ENCODE data around the gene INAVA.

INAVA gene

DNA sequence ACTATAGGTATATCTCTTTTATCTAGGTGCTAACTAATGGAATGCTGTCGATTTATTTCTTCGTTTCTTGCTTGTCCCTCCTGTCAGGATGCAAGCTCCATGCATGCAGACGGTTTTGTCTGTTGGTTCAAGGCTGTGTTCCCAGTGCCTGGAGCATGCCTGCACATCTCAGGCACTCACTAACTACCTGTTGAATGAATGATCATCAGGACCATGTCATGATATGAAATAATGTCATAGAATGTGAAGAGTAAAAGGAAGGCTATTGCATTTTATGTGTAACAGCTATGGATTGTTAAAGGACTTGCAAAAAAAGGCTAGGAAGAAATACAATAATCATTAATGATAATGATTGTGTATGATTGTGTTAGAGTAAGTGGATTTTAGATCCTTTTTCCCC is 17.7 kb upstream of the INAVA start:
- no peak for DNase-seq

- DNase-seq = peak in 1 of 6 experiments; percentile 21
Measured at GRCh38 chr1:200877839-200878551, 16.7 kb upstream of the INAVA start.

DNA sequence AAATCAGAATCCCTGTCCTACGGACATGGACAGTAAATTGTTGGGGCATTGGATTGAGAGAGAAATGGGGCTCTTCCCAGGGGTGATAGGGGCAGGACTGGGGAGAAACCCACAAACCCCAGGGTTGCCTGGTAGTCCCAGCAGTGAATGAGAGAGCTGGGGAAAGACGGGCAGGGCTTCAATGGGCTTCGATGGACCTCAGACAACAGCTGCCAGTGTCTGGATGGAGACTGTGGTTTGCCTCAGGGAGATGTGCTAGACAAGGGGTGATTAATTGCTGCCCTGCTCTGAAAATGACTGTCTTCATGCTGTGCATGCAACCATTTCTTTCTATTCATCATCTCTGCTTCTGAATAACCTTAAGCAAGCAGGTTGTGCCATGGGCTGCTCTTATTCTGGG is 14.5 kb upstream of the INAVA start:
- DNase-seq = no peak

- no peak for DNase-seq
Measured at GRCh38 chr1:200883118-200883517, 11.6 kb upstream of the INAVA start.

DNA sequence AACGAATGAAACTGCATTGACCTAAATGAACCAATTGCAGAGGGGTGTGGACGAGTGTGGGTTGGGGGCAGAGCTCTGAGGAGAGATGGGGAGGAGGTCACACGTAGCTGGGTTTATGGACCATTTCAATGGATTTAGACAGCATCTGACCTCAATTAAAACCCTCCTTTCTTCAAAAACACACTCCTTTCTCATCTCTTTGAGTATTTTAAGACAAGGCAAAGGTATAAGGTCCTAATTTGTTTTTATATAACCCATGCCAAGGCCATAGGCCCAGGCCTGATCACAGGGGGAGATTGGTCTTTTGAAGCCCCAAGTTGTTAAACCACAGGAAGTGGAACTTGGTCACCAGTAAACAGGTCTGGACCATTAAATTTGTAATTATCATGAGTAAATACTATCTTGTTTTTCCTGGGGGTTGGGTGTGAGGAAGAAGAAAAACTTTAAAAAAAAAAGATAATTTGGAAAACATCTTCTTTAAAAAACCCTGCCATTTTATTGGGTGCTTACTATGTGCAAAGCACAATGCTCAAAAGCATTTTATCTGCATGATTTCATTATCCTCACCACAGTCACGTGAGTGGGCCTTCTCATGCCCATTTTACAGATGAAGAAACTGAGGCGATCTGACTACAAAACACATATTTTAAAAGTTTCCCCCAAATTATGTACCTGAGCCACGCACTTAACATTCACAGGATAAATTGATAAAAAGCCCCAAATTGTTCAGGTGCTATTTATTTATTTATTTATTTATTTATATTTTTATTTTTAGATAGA is 8.9 kb upstream of the INAVA start:
- DNase-seq = no peak

DNA sequence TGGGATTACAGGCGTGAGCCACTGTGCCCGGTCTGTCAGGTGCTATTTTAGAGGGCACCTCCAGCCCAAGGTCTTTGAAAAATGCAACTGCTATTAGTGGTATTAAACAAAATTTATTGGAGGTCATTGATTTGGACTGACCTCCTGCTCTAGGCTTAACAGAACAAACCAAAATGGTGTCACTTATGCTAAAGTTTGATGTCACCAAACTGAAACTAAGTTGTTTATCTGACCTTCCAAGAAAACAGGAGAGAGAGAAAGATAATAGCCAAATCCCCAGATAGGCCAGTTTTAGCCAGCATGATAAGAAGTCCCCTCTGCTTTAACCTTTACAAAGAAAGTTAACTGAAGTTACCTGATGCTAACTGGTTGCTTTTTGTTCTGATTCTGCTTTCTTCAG is 8.1 kb upstream of the INAVA start:
- DNase-seq = no peak

DNA sequence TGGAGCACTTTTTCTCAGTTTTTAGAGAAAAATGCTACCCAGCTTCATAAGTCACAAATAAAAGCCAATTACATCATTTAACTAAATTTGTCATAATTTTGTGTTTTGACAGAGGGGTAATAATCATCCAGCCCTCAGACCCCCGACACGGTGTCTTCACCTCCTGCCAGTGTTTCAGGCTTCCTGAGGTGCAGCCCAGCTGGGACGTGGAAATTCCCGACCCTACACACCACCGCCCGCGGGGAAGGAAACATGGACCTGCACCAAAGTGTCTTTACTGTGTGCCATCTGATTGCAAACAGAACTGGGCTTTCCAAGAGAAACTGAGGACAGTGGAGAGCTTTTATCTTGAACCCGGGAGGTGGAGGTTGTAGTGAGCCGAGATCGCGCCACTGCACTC is 7.7 kb upstream of the INAVA start:
- DNase-seq = no peak

DNA sequence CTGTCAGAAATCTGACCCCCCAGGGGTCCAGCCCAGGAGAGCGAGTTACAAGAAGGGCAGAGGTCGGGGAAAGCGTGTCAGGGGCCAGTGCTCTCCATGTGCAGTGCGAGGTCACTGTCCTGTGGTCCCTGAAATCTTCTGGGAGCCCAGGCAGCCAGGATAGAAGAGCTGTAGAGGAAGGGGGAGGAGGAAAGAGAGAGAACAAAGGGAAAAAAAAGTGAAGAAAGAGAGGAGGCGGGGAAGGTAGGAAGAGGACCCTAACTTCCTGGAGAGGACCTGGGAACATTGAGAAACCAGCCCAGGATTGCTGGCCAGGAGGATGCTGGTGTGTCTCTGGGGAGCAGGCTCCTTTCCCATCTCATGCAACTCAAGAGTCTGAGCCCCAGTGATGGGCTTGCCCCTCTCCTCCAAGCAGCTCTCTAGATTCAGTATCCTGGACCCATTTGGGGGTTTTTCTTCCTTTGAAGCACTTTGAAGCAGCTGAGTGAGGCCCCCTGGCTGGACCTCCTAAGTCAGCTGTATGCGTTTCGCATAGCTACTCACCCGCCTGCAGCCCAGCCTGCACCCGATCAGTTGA is 6.8 kb upstream of the INAVA start:
- DNase-seq = no peak

DNA sequence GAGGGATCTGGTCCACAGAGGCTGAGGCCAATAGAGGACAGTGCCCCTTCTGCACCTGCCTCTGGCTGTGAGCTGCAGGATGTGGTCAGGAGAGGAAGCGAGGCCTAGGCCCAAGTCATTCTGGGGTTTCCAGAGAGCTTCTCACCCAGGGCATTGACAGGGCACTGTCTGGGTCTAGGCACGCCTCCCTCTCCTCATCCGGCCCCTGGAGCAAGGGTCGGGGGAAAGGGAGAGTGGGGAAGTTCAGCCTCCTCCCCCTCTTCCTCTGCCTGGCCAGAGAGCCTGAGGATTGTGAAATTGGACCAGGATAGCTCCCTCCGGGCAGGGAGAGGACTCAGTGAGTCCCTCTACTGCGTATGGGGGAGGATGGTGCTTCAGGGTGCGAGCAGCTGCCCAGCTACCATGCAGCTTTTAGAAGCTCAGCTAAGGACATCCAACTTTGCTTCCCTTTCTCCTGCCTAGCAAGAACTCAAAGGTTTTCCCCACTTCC is 6.3 kb upstream of the INAVA start:
- DNase-seq = peak in 4 of 6 experiments; percentile 16 to 45 (median 24)

- DNase-seq = no peak
Measured at GRCh38 chr1:200889571-200889970, 5.1 kb upstream of the INAVA start.

- DNase-seq = no peak
Measured at GRCh38 chr1:200890027-200890426, 4.7 kb upstream of the INAVA start.

- DNase-seq = peak in 1 of 6 experiments; percentile 13
Measured at GRCh38 chr1:200890818-200891773, 3.6 kb upstream of the INAVA start.

GRCh38 chr1:200891774-200892157 is 2.9 kb upstream of the INAVA start:
- no peak for DNase-seq

DNA sequence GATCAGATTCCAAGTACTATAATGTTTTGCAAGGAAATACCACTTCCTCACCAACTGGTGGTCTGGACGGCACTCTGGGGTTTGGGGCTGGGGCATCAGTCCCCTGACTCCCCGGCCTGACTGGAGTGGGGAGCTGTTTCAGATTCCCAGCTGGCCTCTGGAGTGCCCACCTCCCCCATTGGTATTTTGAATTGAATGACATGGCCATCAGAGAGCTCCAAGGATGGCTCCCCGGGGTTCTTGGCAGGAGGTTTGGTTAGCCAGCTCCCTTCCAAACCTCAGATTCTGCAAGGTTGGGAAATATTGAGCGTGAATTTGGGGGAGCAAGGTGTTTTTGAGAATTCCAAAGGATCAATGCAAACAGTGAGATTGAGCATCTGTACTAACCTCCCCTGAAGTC is 2.2 kb upstream of the INAVA start:
- no peak for DNase-seq

- no peak for DNase-seq
Measured at GRCh38 chr1:200892958-200893357, 1.7 kb upstream of the INAVA start.

DNA sequence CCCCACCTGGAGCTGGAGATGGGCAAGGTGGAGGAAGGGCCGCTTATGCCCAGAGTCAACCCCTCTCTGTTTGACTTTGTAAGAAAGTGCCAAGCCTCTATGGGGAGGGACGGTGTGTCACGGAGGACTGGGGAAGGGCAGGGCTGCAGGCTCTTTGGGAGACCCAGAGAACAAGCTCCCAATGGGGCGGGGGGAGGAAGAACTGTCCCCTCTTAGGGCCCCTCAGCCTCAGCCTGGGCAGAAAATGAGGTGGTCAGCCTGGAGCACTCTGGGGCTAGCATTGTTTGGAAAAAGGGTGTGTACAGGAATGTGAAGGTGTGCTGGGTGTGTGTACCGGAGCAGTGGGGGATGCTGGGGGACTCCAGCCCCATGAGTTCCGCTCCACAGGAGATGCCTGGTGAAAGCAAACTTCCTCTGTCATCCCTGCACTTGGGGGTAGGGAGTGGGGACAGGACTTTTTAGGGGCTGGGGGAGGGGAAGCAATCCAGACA is 1.2 kb upstream of the INAVA start:
- no peak for DNase-seq

GRCh38 chr1:200895443-200895789 is 716 bp downstream of the INAVA start:
- DNase-seq = no peak

DNA sequence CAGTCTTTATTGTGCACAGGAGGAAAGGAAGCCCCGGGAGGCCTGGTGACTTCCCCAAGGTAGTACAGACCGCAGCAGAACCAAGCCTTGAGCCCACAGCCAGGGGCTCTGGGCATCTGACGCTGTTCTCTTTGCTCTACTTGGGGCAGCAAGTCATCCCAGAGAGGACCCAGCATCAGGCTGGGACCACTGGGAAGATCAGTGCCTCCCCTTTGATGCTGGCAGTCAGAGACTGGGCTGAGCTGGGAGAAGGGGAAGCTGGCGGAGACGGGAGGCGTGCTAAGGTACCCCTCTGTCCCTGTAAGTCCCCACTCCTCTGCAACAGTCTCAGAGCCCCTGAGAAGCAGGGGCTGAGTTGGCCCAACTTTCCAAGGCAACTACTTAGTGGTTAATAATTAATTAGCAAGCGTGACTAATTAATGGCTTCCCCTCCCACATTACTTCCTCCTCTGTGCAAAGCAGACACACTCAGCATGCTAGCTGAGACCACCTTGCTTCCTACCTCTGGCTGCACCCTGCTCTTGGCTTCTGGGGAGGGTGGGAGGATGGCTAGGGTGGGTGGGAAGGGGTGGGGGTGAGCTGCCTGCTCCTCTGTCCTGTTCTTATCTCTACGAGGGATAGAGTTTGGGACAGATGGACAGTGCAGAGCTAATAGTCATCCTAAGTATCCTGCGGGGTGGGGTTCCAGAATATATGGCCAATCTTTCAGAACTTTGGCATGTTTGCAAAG is 1.3 kb downstream of the INAVA start:
- DNase-seq = no peak

- DNase-seq = no peak
Measured at GRCh38 chr1:200896531-200897196, 2.0 kb downstream of the INAVA start.

DNA sequence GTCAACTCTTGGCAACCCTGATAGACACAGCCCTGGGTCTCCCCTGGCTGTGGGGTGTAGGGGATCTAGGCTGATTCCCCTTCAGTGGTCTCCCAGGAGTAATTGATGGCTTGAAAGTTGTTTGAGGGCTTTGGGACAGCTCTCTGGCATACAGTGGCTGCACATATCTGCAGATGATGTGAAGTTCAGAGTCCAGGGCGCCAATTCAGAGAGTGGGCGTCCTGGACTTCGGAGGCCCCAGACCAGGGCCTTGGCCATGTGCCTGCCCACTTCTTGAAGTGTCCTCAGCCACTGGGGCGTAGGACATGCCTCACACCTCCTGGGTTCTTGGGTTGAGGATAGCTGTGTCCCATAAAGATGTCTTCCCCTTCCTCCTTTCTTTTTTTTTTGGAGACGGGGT is 2.6 kb downstream of the INAVA start:
- DNase-seq = no peak

GRCh38 chr1:200899015-200899386 is 4.3 kb downstream of the INAVA start:
- no peak for DNase-seq

All from stimulated activated naive CD4-positive, alpha-beta T cell (primary cell).